Bronchial epithelial cell (primary cell): ENCODE results near the gene NRSN1. TPM values are rescaled to one million over a fixed set of nuclear protein-coding genes. Genes with fewer than 3 reads are reported as not detected.
A peak's percentile ranks its signal among the peaks of the same experiment; 100 is the strongest.

Source experiments
- DNase-seq: peaks from one replicate; pipeline ENCODE4 v3.0.0-alpha.2; 2010; ENCODE audit warnings: low read depth
- FAIRE-seq: peaks from 2 replicates; lab custom pipeline; 2011; peaks lifted over from hg19 to GRCh38; lab: Jason Lieb, UNC
- H3K27me3 ChIP-seq: 2 replicates; pipeline ENCODE4 v1.5.1; 2011; ENCODE audit warnings: low read length; ENCODE audit not compliant: control insufficient read depth, insufficient read depth
- H3K36me3 ChIP-seq: 2 replicates; pipeline ENCODE4 v1.5.1; 2011; ENCODE audit warnings: low read length; ENCODE audit not compliant: control insufficient read depth, insufficient read depth
- H3K4me3 ChIP-seq: 2 replicates; pipeline ENCODE4 v1.5.1; 2011; ENCODE audit warnings: mild to moderate bottlenecking, low read depth, low read length, control low read depth
- total RNA-seq: library from RNA; depleted of rRNA; stranded (reverse); fragments of >200 nt; gene quantifications from 2 replicates; pipeline ENCODE4 v1.2.1, GENCODE V29; 2014
- TF ChIP-seq, protein P1 (sequence below): IDR thresholded peaks from 2 replicates; pipeline ENCODE4 v1.5.1; 2011; ENCODE audit warnings: mild to moderate bottlenecking, moderate library complexity, low read length, control low read depth, inconsistent platforms; ENCODE audit not compliant: insufficient read depth, severe bottlenecking

NRSN1 gene
- total RNA-seq, 1 donor from 2014 or later, result not detected

- DNase-seq, result no peak
- no peak for FAIRE-seq
- TF ChIP-seq, protein P1, sequence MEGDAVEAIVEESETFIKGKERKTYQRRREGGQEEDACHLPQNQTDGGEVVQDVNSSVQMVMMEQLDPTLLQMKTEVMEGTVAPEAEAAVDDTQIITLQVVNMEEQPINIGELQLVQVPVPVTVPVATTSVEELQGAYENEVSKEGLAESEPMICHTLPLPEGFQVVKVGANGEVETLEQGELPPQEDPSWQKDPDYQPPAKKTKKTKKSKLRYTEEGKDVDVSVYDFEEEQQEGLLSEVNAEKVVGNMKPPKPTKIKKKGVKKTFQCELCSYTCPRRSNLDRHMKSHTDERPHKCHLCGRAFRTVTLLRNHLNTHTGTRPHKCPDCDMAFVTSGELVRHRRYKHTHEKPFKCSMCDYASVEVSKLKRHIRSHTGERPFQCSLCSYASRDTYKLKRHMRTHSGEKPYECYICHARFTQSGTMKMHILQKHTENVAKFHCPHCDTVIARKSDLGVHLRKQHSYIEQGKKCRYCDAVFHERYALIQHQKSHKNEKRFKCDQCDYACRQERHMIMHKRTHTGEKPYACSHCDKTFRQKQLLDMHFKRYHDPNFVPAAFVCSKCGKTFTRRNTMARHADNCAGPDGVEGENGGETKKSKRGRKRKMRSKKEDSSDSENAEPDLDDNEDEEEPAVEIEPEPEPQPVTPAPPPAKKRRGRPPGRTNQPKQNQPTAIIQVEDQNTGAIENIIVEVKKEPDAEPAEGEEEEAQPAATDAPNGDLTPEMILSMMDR, result no peak
- Histone ChIP-seq H3K27me3 (no peaks in the 10 kb centered on the region), H3K4me3 (no peak overlapping the region), H3K36me3 (no peaks in the 10 kb centered on the region)
These were observed 3.9 kb upstream of the NRSN1 start for GRCh38 chr6:24122139-24122538.

GRCh38 chr6:24126586-24127192, 674 bp downstream of the NRSN1 start:
- TF ChIP-seq, protein P1, result no peak
- peak; percentile 46 for DNase-seq

GRCh38 chr6:24127316-24127715, 1.3 kb downstream of the NRSN1 start:
- H3K27me3 ChIP-seq, result no peaks in the 10 kb centered on the region
- TF ChIP-seq, protein P1, result no peak
- H3K36me3 ChIP-seq, result no peaks in the 10 kb centered on the region
- no peak for DNase-seq
- FAIRE-seq, result no peak
- no peak overlapping the region for H3K4me3 ChIP-seq

More at GRCh38 chr6:24126586-24127192, 674 bp downstream of the NRSN1 start:
- Histone ChIP-seq H3K4me3 (no peak overlapping the region), H3K36me3 (no peaks in the 10 kb centered on the region), H3K27me3 (no peaks in the 10 kb centered on the region)
- FAIRE-seq, result no peak

DNA sequence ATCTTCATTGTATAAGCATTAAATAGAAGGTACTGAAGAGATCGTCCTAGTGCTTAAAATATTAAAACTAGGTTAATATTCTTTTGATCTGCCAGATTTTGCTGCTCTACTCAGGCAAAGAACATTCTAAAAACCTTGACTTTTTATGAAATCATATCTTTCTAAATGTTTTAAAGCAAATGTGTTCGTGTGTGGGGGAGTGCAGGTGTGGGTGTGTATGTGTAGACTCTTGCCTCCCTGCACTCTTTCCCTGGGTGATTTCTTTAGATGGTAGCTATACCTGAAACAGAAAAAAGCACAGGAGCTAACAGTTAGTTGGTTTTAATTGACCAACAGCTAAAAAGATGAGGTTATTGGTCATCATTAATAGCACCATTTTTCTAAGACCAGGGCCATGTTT, 5.7 kb downstream of the NRSN1 start:
- TF ChIP-seq, protein P1, result no peak
- no peak for FAIRE-seq
- Histone ChIP-seq H3K27me3 (no peaks in the 10 kb centered on the region), H3K4me3 (no peak overlapping the region), H3K36me3 (no peaks in the 10 kb centered on the region)
- DNase-seq, result no peak

DNA sequence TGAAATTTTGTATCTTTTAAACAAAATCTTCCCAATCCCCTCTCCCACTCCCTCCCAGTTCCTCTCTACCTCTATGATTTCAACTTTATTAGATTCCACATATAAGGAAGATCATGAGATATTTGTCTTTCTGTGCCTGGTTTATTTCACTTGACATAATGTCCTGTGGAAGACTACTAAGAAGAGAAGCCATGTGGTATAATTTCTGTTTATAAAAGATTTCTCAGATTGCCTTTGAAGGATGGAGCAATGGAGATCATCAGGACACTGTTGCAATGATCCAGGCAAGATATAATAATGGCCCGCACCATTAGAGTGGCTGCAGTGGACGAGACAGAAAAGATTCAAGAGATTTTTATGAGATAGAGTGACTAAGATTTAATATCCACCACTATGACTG, 13.1 kb downstream of the NRSN1 start:
- no peak overlapping the region for H3K4me3 ChIP-seq
- FAIRE-seq, result no peak
- H3K27me3 ChIP-seq, result no peaks in the 10 kb centered on the region
- H3K36me3 ChIP-seq, result no peaks in the 10 kb centered on the region
- TF ChIP-seq, protein P1, result no peak
- DNase-seq, result no peak

DNA sequence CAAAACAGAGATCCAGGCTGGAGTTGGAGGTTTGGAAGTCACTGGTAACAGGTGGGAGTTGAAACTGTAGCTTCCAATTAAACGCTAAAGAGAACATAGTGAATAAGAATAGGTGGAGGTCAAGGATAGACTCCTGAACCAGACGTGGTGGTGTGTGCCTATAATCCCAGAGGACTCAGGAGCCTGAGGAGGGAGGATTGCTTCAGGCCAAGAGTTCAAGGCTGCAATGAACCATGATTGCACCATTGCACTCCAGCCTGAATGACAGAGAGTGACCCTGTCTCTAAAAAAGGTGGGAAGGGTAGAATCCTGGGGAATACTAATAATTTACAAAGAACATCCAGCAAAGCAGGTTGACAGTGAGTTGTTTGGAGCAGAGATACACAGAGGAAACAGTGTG, 13.6 kb downstream of the NRSN1 start:
- no peak for FAIRE-seq
- TF ChIP-seq, protein P1, result no peak
- H3K36me3 ChIP-seq, result no peaks in the 10 kb centered on the region
- H3K4me3 ChIP-seq, result no peak overlapping the region
- no peaks in the 10 kb centered on the region for H3K27me3 ChIP-seq
- DNase-seq, result no peak
